H9 (cell line): ENCODE measurements around the gene GPC6. TPM values are rescaled to one million over a fixed set of nuclear protein-coding genes. Genes with fewer than 3 reads are reported as not detected.

Experiments
- DNase-seq: peaks from one replicate; pipeline ENCODE4 v3.0.0-alpha.2; 2017
- H2AFZ ChIP-seq: one replicate; pipeline ENCODE4 v1.6.1; 2013; ENCODE audit warnings: mild to moderate bottlenecking, low read length, control low read depth, moderate library complexity
- H2AK5ac ChIP-seq: 2 replicates; pipeline ENCODE4 v1.6.1; 2013; ENCODE audit warnings: low read length, control low read depth, mixed read lengths; ENCODE audit not compliant: insufficient read length
- H2BK120ac ChIP-seq: one replicate; pipeline ENCODE4 v1.6.1; 2013; ENCODE audit warnings: low read depth, mild to moderate bottlenecking, low read length, control low read depth, inconsistent platforms; ENCODE audit not compliant: poor library complexity, severe bottlenecking
- H2BK12ac ChIP-seq: 2 replicates; pipeline ENCODE4 v1.6.1; 2013; ENCODE audit warnings: low read length, control low read depth, mixed read lengths, low read depth; ENCODE audit not compliant: insufficient read length
- H2BK15ac ChIP-seq: 2 replicates; pipeline ENCODE4 v1.6.1; 2013; ENCODE audit warnings: low read depth, low read length, control low read depth
- H2BK20ac ChIP-seq: one replicate; pipeline ENCODE4 v1.6.1; 2013; ENCODE audit warnings: low read depth, mild to moderate bottlenecking, low read length, control low read depth, inconsistent platforms; ENCODE audit not compliant: poor library complexity, severe bottlenecking
- H2BK5ac ChIP-seq: 2 replicates; pipeline ENCODE4 v1.6.1; 2013; ENCODE audit warnings: low read length, control low read depth, mixed read lengths; ENCODE audit not compliant: insufficient read length
- H3K14ac ChIP-seq: 2 replicates; pipeline ENCODE4 v1.6.1; 2013; ENCODE audit warnings: low read length, control low read depth; ENCODE audit not compliant: insufficient read depth
- H3K18ac ChIP-seq: 2 replicates; pipeline ENCODE4 v1.6.1; 2013; ENCODE audit warnings: low read depth, mild to moderate bottlenecking, mixed read lengths, low read length, control low read depth; ENCODE audit not compliant: insufficient read length
- H3K23ac ChIP-seq: 2 replicates; pipeline ENCODE4 v1.6.1; 2013; ENCODE audit warnings: low read length, control low read depth, mixed read lengths, low read depth; ENCODE audit not compliant: insufficient read length
- H3K23me2 ChIP-seq: 2 replicates; pipeline ENCODE4 v1.6.1; 2013; ENCODE audit warnings: low read depth, mild to moderate bottlenecking, mixed read lengths, low read length, control low read depth; ENCODE audit not compliant: insufficient read length, poor library complexity, severe bottlenecking
- H3K27ac ChIP-seq: 2 replicates; pipeline ENCODE4 v1.5.1; 2013; ENCODE audit warnings: low read length, control low read depth, mixed read lengths, low read depth; ENCODE audit not compliant: insufficient read length
- H3K27me3 ChIP-seq: 2 replicates; pipeline ENCODE4 v1.6.1; 2013; ENCODE audit warnings: low read length, control low read depth, inconsistent platforms; ENCODE audit not compliant: insufficient read depth
- H3K4ac ChIP-seq: 2 replicates; pipeline ENCODE4 v1.6.1; 2013; ENCODE audit warnings: low read depth, mild to moderate bottlenecking, control low read depth, inconsistent platforms, low read length, moderate library complexity
- H3K4me1 ChIP-seq: 2 replicates; pipeline ENCODE4 v1.6.1; 2013; ENCODE audit warnings: low read length, control low read depth, inconsistent platforms; ENCODE audit not compliant: insufficient read depth
- H3K4me2 ChIP-seq: 2 replicates; pipeline ENCODE4 v1.6.1; 2013; ENCODE audit warnings: low read length, control low read depth, mixed read lengths; ENCODE audit not compliant: insufficient read length, insufficient read depth
- H3K56ac ChIP-seq: 2 replicates; pipeline ENCODE4 v1.6.1; 2013; ENCODE audit warnings: low read depth, mild to moderate bottlenecking, mixed read lengths, low read length, control low read depth; ENCODE audit not compliant: insufficient read length
- H3K79me1 ChIP-seq: 2 replicates; pipeline ENCODE4 v1.6.1; 2013; ENCODE audit warnings: low read depth, mild to moderate bottlenecking, moderate library complexity, low read length, control low read depth, inconsistent platforms; ENCODE audit not compliant: insufficient read depth, poor library complexity, severe bottlenecking
- H3K79me2 ChIP-seq: 2 replicates; pipeline ENCODE4 v1.6.1; 2013; ENCODE audit warnings: low read length, control low read depth, inconsistent platforms; ENCODE audit not compliant: insufficient read depth
- H3K9ac ChIP-seq: 2 replicates; pipeline ENCODE4 v1.6.1; 2013; ENCODE audit warnings: low read length, control low read depth, mixed read lengths; ENCODE audit not compliant: insufficient read length; ENCODE audit errors: extremely low read depth
- H3K9me3 ChIP-seq: one replicate; pipeline ENCODE4 v1.6.1; 2013; ENCODE audit warnings: low read depth, low read length, inconsistent platforms; ENCODE audit not compliant: control insufficient read depth
- H3T11ph ChIP-seq: one replicate; pipeline ENCODE4 v1.6.1; 2013; ENCODE audit warnings: mild to moderate bottlenecking, low read length, control low read depth, inconsistent platforms
- H4K20me1 ChIP-seq: one replicate; pipeline ENCODE4 v1.6.1; 2013; ENCODE audit not compliant: control insufficient read depth, insufficient read length, insufficient read depth
- H4K5ac ChIP-seq: 2 replicates; pipeline ENCODE4 v1.6.1; 2013; ENCODE audit warnings: low read depth, mild to moderate bottlenecking, mixed read lengths, low read length, control low read depth; ENCODE audit not compliant: insufficient read length
- H4K8ac ChIP-seq: replicated peaks from 2 replicates; pipeline ENCODE4 v1.6.1; 2013; ENCODE audit warnings: low read length, control low read depth, mixed read lengths, low read depth; ENCODE audit not compliant: insufficient read length
- H4K91ac ChIP-seq: 2 replicates; pipeline ENCODE4 v1.6.1; 2013; ENCODE audit warnings: low read depth, mild to moderate bottlenecking, moderate library complexity, mixed read lengths, low read length, control low read depth; ENCODE audit not compliant: insufficient read length
- H3K27ac Mint-ChIP-seq, 3 experiments: 2 replicates in 2 of 3; 3 replicates in 1 of 3; pipeline ENCODE4 v1.8.0; 2020 to 2021; ENCODE audit warnings: mixed read lengths in 3 of 3, mild to moderate bottlenecking in 1 of 3, moderate library complexity in 1 of 3
- H3K27me3 Mint-ChIP-seq: 2 replicates; pipeline ENCODE4 v1.8.0; 2021; ENCODE audit warnings: low read depth, mild to moderate bottlenecking, moderate library complexity, mixed read lengths
- H3K36me3 Mint-ChIP-seq, 3 experiments: 2 replicates in 2 of 3; 3 replicates in 1 of 3; pipeline ENCODE4 v1.8.0; 2020 to 2021; ENCODE audit warnings: low read depth in 3 of 3, mixed read lengths in 3 of 3; ENCODE audit not compliant: insufficient read depth in 1 of 3
- H3K4me1 Mint-ChIP-seq, 2 experiments: 2 replicates each; pipeline ENCODE4 v1.8.0; 2020; ENCODE audit warnings: mixed read lengths in 2 of 2
- H3K4me3 Mint-ChIP-seq, 2 experiments: 2 replicates in 1 of 2; 3 replicates in 1 of 2; pipeline ENCODE4 v1.8.0; 2020 to 2021; ENCODE audit warnings: mild to moderate bottlenecking in 2 of 2, mixed read lengths in 2 of 2, moderate library complexity in 1 of 2
- H3K9me3 Mint-ChIP-seq, 2 experiments: 2 replicates in 1 of 2; 3 replicates in 1 of 2; pipeline ENCODE4 v1.8.0; 2020; ENCODE audit warnings: mild to moderate bottlenecking in 2 of 2, mixed read lengths in 2 of 2, moderate library complexity in 1 of 2
- WGBS: extraction: QIAGEN DNeasy Blood & Tissue Kit; methylation state at CpG from one replicate; pipeline ENCODE4 v1.1.7; 2013; ENCODE audit warnings: missing lambda C conversion rate, low lambda C conversion rate, mixed read lengths; ENCODE audit not compliant: insufficient read length; ENCODE audit errors: extremely low coverage; 5-methylcytosine and 5-hydroxymethylcytosine counted together
- total RNA-seq: library from RNA; stranded (reverse); gene quantifications from 2 replicates; pipeline ENCODE4 v1.2.1, GENCODE V29; 2021
- TF ChIP-seq, protein P1 (sequence below): fragments of 200-600 bp; sonication (generic); conservative IDR thresholded peaks from 3 replicates; pipeline ENCODE4 v1.8.0; 2021; ENCODE audit warnings: antibody characterized with exemption, mild to moderate bottlenecking

Gene GPC6
- total RNA-seq, 1 experiment from 2014 or later: 15.6 TPM

DNA sequence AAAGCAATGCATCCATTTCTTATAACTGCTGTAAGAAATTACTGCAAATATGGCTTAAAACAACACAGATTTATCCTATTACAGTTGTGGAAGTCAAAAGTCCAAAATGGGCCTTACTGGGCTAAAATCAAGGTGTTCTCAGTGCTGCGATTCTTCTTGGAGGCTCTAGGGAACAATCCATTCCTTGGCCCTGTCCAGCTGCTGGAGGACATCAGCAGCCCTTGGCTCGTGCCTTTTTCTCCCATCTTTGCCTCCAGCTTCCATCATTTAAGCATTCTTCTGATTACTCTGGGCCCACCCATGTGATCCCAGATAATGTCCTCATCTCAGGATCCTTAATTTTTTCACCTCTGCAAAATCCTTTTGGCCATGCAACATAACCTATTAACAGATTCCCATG is 645.8 kb downstream of the GPC6 start:
- Mint-ChIP-seq H3K9me3 (no peaks in the 10 kb centered on the region), H3K4me3 (no peak overlapping the region), H3K27ac (no peak overlapping the region), H3K4me1 (no peaks in the 10 kb centered on the region), H3K27me3 (no peaks in the 10 kb centered on the region), H3K36me3 (no peaks in the 10 kb centered on the region; a peak in 1 of 7 replicates)
- Histone ChIP-seq H3K27me3 (no peaks in the 10 kb centered on the region), H4K20me1 (no peaks in the 10 kb centered on the region), H3K23me2 (no peaks in the 10 kb centered on the region), H3K4me2 (no peak overlapping the region), H4K91ac (no peak overlapping the region), H2AFZ (no peak overlapping the region), H2BK12ac (no peak overlapping the region), H3K27ac (no peak overlapping the region), H3K18ac (no peak overlapping the region), H2BK20ac (no peak overlapping the region), H3K4ac (no peak overlapping the region), H3K9me3 (no peaks in the 10 kb centered on the region), H4K5ac (no peak overlapping the region), H3K4me1 (no peaks in the 10 kb centered on the region), H3K9ac (no peak overlapping the region), H3K79me2 (no peaks in the 10 kb centered on the region), H2BK15ac (no peak overlapping the region), H3K23ac (no peak overlapping the region), H2BK5ac (no peak overlapping the region), H3K14ac (no peak overlapping the region), H4K8ac (no peak overlapping the region), H2BK120ac (no peak overlapping the region), H3K79me1 (no peaks in the 10 kb centered on the region), H3K56ac (no peak overlapping the region), H3T11ph (no peak overlapping the region), H2AK5ac (no peak overlapping the region)
- DNase-seq: no peak
- no CpG with 5 or more reads among the region's 2 CpGs for WGBS
- TF ChIP-seq, protein P1, sequence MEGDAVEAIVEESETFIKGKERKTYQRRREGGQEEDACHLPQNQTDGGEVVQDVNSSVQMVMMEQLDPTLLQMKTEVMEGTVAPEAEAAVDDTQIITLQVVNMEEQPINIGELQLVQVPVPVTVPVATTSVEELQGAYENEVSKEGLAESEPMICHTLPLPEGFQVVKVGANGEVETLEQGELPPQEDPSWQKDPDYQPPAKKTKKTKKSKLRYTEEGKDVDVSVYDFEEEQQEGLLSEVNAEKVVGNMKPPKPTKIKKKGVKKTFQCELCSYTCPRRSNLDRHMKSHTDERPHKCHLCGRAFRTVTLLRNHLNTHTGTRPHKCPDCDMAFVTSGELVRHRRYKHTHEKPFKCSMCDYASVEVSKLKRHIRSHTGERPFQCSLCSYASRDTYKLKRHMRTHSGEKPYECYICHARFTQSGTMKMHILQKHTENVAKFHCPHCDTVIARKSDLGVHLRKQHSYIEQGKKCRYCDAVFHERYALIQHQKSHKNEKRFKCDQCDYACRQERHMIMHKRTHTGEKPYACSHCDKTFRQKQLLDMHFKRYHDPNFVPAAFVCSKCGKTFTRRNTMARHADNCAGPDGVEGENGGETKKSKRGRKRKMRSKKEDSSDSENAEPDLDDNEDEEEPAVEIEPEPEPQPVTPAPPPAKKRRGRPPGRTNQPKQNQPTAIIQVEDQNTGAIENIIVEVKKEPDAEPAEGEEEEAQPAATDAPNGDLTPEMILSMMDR: no peak
